GM21723 (cell line): Measurements from ENCODE around the gene MOGAT3.

Source experiments
- ATAC-seq: cut with Tn5 transposase; IDR thresholded peaks from one replicate; pipeline ENCODE4 v1.9.1; 2021; ENCODE audit warnings: mild to moderate bottlenecking, moderate library complexity; ENCODE audit not compliant: unreplicated experiment

Gene MOGAT3, protein sequence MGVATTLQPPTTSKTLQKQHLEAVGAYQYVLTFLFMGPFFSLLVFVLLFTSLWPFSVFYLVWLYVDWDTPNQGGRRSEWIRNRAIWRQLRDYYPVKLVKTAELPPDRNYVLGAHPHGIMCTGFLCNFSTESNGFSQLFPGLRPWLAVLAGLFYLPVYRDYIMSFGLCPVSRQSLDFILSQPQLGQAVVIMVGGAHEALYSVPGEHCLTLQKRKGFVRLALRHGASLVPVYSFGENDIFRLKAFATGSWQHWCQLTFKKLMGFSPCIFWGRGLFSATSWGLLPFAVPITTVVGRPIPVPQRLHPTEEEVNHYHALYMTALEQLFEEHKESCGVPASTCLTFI

DNA sequence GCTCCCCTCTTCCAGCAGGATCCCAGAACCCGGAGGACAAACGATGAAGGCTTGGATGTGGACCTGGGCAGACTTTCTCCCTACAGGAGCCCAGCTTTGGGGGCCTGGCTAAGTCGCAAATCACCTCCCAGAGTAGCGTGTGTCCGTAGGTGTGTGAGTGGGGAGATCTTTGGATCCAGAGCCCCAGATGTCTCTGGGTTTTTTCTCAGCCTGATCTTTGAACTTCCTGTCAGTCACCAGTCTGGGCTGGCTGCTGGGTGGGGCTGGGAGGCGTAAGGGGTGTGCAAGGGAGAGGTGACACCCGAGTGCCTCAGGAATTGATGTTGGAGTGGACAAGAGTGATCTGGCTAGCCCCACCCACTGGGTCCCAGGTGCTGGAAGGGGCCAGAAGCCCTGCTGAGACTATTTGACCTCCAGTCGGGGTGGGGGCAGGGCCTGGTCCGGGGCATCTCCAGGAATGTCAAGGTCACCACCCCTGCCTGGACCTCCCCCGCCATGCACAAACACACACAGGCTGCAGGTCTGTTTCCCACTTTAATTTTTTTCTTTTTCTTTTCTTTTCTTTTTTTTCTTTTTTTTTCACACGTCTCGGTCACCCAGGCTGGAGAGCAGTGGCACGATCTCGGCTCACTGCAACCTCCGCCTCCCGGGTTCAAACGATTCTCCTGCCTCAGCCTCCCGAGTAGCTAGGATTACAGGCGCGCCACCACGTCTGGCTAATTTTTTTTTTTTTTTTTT lies at the start of gene MOGAT3:
Gene MOGAT3 (minus strand): TSS at position 175 of the 738 bp plus-strand sequence. CDS start 182 bp downstream, outside the sequence.
- ATAC-seq: no peak

DNA sequence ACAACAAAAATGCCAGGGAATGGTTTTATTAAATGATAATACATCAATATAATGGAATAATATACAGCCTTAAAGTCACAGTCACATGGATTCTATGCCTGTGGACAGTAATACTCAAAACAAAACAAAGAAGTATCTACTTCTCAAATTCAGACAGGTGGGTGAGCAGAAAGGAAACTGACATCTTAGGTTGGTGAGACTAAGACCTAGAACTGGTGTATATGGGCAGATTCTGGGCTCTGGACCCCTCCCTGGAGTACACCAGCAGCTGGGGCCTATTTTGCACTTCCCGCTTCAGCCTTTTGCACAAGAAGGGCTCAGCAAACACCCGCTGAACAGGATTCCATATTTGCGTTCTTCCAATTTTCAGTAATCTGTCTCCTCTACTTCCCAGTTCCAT lies 49.5 kb upstream of the MOGAT3 start:
- ATAC-seq: no peak

DNA sequence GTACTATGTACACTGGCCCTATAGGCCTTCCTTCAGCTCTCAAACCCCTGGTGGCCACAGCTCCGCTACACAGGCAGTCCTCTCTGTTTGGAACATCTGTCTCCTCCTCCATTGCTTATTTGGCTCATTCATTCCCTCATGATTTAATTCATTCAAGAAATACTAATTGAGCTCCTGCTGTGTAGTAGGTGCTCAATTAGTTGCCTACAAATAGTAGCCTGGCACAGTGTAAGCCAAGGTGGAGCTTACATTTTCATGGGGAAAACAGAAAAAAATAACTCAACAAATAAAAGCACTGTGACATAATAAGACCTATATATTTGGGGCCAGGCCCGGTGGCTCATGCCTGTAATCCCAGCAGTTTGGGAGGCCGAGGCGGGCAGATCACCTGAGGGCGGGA lies 47.4 kb upstream of the MOGAT3 start:
- no peak for ATAC-seq

DNA sequence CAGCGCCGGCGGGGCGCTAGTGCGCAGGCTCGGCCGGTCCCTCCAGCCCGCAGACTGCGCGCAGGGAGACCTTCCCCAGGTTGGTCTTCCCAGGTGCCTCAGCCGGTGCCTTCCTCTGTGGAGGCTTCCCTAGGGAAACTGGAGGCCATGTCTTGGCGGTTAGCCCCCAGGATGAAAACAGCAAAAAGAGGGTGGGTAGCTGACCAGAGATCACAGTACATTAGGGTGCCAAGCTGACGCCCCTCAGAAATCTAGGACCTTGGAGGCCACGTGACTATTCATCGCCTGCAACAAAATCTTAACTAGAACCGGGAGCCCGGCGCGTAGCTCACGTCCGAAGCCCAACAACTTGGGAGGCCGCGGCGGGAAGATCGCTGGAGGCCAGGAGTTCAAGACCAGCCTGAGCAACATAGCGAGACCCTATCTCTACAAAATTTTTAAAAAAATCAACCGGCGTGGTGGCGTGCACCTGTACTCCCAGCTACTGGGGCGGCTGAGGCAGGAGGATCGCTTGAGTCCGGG lies 44.4 kb upstream of the MOGAT3 start:
- ATAC-seq: no peak

DNA sequence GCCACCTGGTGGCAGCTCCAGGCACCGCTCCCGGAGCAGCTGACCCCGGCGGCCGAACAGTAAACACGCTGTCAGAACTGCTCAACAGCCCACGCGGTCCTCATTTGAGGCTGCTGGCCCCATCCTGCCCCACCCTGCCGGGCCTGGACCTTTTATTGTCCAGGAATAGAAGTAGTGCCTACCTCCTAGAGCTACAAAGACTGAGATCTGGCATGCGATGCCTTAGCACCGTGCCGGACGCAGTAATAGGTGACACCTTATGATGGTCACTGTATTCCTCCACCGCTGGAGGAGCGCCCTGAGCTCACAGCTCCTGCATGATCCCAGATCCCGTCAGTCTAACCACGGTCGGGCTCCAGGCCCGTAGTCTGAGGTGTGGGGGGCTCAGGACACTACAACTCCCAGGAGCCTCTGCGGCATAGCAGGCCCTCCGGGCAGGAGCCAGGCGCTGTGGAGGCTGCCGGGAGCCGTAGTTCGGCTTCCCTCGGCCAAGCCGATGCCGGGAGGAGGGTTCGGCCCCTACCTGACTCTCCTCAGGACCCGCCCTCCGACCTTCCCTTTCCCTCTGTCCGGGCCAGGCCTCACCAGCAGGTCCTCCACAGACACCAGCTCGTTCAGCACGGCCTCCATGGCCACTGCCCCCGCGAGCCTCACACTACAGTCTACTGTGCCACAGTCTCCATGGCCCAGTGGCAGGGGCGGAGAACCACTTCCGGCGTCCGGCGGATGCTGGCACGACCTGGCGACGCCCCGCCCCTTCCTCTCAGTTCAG lies 43.7 kb upstream of the MOGAT3 start, which contains the start of gene FIS1:
Gene FIS1 (minus strand): TSS at position 707 of the 772 bp plus-strand sequence. CDS start 77 bp downstream, at position 630.
- peak; percentile 92 for ATAC-seq

DNA sequence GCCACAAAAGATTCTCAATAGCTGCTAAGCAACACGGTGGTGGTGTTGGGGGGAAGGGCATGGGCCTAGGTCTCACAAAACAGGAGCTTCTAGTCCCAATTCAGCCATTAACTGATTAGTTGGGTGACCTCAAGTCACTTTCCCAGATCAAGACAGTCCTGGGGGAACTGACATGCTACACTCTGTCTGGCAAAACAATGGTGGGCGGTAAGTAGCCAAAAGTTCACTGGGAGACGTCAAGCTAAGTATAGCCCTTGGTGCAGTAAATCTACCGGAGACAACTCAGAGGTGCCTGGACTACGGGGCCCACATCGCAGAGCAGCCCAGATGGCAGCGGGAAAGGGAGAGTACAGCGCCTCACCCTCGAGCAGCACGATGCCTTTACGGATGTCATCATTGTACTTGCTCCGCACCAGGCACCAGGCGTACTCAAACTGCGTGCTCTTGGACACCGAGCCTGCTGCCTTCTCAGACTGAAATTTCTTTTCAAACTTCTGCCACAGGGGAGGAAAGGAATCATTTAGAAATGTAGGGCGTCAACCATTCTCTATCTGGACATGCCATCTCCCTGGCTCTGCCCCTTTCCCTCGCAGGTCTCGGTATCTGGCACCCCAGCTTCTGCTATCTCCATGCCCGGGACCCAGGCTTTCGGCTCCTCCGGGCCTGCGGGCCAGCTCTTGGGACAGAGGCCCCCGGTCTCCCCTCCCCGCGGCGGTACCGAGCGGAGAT lies 43.0 kb upstream of the MOGAT3 start:
- no peak for ATAC-seq

DNA sequence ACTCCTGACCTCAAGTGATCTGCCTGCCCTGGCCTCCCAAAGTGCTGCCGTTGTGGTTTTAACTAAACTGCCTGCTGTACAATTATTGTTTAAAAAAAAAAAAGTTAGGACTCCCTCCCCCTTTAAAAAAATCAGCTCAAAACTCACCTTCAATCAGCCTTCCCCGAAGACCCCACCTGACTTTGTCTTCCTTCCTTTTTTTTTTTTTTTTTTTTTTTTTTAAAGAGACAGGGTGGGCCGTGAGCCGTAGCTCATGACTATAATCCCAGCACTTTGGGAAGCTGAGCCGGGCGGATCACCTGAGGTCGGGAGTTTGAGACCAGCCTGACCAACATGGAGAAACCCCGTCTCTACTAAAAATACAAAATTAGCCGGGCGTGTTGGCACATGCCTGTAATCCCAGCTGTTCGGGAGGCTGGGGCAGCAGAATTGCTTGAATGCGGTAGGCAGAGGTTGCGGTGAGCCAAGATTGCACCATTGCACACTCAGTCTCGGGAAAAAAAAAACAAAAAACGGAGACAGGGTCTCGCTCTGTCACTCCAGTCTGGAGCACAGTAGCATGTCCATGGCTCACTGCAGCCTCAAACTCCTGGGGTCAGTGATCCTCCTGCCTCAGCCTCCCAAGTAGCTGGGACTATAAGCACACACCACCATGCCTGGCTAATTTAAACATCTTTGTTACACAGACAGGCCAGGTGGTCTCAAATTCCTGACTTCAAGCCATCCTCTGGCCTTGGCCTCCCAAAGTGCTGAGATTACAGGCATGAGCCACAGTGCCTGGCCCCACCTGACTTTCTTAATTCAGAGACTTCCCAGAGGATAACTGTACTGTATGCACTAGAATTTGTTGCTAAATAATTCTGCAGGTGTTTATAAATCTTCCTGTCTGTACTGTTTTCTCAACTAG lies 40.9 kb upstream of the MOGAT3 start:
- ATAC-seq: no peak

DNA sequence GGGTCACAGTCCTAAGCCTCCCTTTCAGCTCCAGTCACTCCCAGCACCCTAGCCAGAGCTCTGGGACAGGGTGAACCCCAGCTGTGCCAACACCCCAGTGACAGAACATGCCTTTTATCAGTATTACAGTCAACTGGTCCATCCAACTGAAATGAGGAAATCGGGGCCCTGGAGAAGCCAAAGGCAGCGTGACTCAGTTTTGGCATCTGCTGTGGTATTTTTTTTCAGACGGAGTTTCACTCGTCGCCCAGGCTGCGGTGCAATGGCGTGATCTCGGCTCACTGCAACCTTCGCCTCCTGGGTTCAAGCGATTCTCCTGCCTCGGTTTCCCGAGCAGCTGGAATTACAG lies 40.2 kb upstream of the MOGAT3 start:
- ATAC-seq: no peak

DNA sequence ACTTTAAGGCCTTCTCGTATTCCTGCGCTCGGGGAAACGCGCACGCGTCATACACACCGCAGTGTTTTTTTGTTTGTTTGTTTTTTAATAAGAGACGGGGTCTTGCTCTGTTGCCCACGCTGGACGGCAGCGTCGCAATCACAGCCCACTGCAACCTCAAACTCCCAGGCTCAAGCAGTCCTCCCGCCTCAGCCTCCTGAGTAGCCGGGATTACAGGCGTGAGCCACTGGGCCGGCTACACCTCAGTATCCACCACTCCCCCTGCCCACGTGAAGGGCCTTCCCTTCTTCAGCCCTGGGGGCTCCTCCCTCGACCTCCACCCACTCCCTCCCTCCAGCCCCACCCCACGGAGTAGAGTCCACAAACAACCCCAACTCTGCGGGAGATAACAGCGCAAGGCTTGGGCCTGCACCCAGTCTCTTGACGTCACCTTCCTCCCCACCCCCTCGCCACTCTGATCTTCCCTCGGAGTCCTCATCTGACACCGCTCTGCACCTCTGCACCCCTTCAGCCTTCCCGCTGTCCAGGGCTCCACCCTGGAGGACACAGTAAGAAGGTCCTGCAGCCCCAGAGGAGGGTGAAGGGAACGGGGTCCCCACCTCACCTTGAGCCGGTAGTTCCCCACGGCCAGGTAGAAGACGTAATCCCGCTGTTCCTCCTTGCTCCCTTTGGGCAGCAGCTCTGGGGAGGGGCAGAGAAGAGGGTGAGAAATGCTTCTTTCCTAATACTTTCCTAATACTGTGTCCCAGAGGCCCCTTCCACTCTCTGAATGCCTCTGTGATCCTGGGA lies 39.6 kb upstream of the MOGAT3 start:
- ATAC-seq: no peak

DNA sequence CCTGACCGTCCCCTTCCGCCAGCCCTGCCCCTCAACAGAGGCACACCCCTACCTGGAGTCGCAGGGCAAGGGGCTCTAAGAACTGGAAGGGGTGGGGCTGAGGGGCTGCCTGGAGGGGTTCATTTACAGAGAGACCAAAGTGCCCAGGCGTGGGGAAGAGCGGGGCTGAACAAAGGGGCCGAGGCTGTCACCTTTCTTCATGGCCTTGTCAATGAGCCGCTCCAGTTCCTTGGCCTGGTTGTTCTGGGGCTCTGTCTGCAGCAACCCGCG lies 39.0 kb upstream of the MOGAT3 start:
- ATAC-seq: no peak

DNA sequence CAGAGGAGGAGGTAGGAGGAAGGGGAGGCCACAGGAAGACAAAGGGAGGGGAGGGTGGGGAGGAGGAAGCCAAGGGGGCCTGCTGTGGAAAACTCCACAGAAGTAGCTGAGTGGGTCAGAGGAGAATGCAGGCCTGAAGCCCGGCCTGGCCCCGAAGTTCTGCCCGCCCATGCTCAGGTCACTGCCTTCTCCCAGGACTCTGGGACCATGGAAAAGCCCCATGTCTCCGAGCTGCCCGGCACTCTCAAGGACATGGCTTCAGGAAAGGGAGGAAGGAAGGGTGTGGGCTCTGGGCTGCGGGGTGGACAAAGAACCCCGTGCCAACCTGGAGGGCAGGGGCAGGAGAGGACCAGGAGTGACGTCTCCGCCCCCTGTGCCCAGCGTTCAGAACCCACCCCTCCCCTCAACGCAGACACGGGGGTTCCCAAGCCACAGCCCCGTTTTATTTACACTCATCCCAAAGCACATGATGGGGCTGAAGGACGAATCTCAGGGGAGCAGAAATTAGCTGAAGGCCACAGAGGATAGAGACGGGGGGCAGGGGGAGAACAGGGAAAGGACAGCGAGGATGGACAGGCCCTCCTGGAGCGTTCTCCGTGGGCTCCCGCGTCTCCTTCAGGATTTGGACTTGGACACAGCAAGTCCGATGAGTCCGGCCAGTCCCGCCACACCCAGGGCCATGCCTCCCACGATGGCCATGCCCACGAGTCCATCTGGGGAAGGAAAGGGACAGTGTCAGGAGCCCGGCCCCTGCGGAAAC lies 38.5 kb upstream of the MOGAT3 start:
- ATAC-seq: no peak

DNA sequence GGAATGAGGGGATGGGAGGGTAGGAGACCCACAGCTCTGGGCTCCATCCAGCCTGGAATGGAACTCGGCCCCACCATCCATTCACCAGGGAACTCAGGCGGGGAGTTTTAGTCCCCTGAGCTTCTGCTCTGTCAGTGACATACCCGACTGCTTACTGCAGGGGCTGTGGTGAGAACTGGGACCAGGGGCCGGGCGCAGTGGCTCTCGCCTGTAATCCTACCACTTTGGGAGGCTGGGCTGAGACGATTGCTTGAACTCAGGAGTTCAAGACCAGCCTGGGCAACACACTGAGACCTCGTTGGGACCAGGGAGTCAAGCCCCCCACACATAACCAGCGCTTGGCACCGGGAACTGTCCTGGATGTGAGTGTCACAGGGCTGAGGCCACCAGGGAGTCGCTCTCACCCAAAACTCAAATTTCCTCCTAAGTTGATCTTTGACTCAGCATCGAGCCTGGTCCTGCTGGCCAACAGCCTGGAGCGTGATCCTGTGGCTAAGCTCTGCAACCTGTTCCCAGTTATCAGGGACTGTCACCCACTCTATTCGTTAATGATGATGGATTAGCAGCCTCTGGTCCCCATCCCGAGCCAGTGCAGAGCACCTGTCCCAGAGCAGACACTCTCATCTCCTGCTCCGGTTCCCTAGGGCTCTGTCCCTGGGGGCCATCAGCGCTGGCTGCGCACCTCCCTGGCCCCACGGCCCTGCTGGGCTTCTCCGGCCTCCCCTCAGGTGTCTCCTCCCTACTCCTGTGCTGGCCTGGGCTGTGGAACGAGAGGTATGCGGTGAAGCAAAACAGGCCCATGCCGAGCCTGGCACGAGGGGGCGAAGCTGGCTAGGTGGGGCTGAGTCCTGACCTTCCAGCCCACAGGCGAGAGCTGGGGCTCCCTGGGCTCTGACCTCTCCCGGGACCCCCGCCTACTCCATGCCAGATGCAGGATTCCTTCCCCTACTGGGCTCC lies 37.7 kb upstream of the MOGAT3 start:
- ATAC-seq: no peak

DNA sequence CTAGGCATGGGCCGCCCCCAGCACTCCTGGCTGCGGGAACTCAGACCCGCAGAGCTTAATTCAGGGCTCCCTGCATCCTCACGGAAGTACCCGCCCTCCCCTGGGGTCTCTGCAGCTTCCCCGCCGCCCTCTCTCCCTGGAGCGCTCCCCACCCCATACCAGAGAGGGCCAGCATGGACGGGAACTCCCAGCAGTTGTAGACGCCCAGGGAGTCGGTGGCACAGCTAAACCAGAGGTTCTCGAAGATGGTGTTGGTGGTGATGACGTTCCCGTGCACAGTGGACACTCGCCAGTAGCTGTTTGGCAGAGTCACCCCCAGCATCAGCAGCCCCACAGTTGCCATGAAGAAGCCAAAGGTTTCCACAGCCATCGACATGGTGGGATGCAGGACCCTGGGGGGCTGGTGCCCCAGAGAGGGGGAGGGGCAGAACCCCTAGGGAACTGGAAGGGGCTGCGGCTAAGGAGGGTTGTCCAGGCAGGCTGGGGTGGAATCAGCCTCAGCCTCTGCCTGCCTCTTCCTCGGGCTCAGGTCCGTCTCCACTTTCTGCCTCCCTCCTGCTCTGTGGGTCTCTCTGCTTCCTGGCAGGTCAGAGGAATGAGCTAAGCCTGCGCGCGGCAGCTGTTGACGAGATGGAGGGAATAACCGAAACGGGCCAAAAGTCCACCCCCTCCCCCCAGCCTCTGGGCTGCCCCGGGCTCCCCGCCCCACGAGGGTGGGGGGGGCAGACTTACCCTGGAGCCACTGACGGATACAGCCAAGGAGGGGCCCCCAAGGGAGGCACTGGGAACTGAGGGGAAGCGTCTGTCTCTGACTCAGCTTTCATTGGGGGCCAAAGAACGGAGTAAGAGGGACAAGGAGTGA lies 36.6 kb upstream of the MOGAT3 start, which contains the start of gene CLDN15:
Gene CLDN15 (minus strand): TSS at position 597 of the 862 bp plus-strand sequence. CDS start 221 bp downstream, at position 376.
- ATAC-seq: no peak

DNA sequence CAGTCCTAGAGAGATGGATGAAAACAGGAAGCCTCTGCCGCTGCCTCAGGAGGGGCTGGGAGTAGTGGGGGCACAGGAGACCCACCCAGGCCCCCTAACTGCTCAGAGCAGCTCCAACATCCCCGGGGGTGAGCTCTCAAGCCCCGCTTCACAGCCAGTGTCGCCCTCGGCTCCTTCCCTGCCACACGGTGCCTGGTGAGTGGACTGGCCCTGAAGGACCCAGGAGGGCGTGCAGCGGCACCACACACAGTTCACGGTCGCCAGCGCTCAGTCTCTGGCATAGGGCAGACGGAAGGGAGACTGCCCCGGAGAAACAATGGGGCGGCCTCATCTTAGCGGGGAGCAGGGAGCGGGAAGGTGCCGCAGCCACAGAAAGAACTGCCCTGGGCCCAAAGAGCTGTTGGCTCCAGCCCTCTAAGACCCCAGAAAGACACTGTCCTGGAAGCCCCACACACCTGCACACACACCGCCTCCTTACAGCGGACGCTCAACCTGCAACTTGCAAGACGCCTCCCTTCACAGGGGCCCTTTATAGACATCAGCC lies 35.5 kb upstream of the MOGAT3 start:
- ATAC-seq: no peak

DNA sequence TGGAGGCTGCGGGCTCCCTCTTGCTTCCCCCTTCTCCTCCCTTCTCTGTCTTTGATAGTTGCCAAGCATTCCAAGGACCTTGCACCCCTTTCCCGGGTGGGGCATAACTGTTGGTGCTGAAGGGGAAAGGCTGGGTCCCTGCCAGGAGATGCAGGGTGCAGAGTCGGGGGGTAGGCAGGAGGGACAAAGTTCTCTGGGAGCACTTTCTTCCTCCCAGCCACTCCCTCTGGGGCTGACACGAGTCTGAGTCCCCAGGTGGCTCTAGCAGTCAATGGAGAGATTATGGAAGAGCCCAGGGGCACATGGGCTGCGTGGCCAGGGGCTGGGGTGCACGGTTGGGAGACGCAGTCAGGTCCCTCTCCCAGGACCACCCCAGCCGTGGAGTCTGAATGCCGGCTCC lies 34.7 kb upstream of the MOGAT3 start:
- ATAC-seq: no peak

DNA sequence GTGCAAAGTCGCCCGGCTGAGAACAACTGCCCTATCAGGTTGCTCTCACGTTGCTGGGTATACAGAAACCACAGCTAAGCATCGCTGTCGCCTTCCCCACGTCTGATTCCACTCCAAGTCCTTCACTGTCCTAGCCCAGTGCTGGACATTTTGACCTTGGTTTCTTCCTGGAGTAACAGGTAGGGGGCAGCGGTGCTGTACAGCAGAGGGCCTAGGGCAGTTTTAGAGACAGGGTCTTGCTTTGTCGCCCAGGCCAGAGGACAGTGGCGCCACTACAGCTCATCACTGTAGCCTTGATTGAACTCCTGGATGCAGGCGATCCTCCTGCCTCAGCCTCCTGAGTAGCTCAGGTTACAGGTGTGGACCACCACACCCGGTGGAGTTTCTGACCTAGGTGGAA lies 34.2 kb upstream of the MOGAT3 start:
- no peak for ATAC-seq
